ENCODE measurements around the gene PLEK2. TPM values are rescaled to one million over a fixed set of nuclear protein-coding genes. Genes with fewer than 3 reads are reported as not detected.

The PLEK2 gene
- total RNA-seq, 1 experiment from 2014 or later: 1.3 TPM

DNA sequence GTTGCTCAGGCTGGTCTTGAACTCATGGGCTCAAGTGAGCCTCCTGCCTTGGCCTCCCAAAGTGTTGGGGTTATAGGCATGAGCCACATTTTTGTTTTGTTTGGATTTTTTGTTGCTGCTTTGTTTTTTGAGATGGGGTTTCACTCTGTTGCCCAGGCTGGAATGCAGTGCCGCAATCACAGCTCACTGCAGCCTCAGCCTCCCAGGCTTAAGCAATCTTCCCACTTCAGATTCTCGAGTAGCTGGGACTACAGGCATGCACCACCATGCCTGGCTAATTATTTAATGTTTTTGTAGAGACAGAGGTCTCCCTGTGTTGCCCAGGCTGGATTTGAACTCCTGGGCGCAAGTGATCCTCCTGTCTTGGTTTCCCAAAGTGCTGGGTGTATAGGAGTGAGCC, 5.7 kb upstream of the PLEK2 start:
- ChIA-PET POLR2A (interaction anchor here (0.5 kb wide), 1 partner anchor 202 kb away, joined by 3 read pairs; no protein-coding TSS in a partner anchor), CTCF (interaction anchor here (3.5 to 3.8 kb wide), 2 partner anchors 10 to 11 kb away, joined by 17 to 24 read pairs; no protein-coding TSS in a partner anchor)
- Mint-ChIP-seq H3K9me3 (no peaks in the 10 kb centered on the region), H3K4me1 (no peaks in the 10 kb centered on the region), H3K4me3 (no peak overlapping the region), H3K27me3 (ENCODE audit: low read depth) (peaks cover 16% of the 10 kb centered on the region), H3K36me3 (no peaks in the 10 kb centered on the region), H3K27ac (no peak overlapping the region)
- no peak for DNase-seq (ENCODE audit: low spot score)
- no peak for ATAC-seq
- TF ChIP-seq, protein P1, sequence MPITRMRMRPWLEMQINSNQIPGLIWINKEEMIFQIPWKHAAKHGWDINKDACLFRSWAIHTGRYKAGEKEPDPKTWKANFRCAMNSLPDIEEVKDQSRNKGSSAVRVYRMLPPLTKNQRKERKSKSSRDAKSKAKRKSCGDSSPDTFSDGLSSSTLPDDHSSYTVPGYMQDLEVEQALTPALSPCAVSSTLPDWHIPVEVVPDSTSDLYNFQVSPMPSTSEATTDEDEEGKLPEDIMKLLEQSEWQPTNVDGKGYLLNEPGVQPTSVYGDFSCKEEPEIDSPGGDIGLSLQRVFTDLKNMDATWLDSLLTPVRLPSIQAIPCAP (CRISPR knock-in tag; IDR thresholded peaks at IDR 0.05): no peak
- no peak for TF ChIP-seq MXD4 (CRISPR knock-in tag; IDR thresholded peaks at IDR 0.05; ENCODE audit: borderline replicate concordance)
- TF ChIP-seq, protein P2, sequence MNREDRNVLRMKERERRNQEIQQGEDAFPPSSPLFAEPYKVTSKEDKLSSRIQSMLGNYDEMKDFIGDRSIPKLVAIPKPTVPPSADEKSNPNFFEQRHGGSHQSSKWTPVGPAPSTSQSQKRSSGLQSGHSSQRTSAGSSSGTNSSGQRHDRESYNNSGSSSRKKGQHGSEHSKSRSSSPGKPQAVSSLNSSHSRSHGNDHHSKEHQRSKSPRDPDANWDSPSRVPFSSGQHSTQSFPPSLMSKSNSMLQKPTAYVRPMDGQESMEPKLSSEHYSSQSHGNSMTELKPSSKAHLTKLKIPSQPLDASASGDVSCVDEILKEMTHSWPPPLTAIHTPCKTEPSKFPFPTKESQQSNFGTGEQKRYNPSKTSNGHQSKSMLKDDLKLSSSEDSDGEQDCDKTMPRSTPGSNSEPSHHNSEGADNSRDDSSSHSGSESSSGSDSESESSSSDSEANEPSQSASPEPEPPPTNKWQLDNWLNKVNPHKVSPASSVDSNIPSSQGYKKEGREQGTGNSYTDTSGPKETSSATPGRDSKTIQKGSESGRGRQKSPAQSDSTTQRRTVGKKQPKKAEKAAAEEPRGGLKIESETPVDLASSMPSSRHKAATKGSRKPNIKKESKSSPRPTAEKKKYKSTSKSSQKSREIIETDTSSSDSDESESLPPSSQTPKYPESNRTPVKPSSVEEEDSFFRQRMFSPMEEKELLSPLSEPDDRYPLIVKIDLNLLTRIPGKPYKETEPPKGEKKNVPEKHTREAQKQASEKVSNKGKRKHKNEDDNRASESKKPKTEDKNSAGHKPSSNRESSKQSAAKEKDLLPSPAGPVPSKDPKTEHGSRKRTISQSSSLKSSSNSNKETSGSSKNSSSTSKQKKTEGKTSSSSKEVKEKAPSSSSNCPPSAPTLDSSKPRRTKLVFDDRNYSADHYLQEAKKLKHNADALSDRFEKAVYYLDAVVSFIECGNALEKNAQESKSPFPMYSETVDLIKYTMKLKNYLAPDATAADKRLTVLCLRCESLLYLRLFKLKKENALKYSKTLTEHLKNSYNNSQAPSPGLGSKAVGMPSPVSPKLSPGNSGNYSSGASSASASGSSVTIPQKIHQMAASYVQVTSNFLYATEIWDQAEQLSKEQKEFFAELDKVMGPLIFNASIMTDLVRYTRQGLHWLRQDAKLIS (CRISPR knock-in tag; IDR thresholded peaks at IDR 0.05; ENCODE audit: borderline replicate concordance): no peak
- TF ChIP-seq GABPB1 (CRISPR knock-in tag; IDR thresholded peaks at IDR 0.05): no peak
- TF ChIP-seq ZBTB21 (CRISPR knock-in tag; IDR thresholded peaks at IDR 0.05; ENCODE audit: borderline replicate concordance): no peak
- TF ChIP-seq, protein P3, sequence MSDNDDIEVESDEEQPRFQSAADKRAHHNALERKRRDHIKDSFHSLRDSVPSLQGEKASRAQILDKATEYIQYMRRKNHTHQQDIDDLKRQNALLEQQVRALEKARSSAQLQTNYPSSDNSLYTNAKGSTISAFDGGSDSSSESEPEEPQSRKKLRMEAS (CRISPR knock-in tag; IDR thresholded peaks at IDR 0.05): no peak
- no peak for TF ChIP-seq SMAD4 (CRISPR knock-in tag; IDR thresholded peaks at IDR 0.05)
- TF ChIP-seq, protein P4, sequence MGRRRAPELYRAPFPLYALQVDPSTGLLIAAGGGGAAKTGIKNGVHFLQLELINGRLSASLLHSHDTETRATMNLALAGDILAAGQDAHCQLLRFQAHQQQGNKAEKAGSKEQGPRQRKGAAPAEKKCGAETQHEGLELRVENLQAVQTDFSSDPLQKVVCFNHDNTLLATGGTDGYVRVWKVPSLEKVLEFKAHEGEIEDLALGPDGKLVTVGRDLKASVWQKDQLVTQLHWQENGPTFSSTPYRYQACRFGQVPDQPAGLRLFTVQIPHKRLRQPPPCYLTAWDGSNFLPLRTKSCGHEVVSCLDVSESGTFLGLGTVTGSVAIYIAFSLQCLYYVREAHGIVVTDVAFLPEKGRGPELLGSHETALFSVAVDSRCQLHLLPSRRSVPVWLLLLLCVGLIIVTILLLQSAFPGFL (CRISPR knock-in tag; IDR thresholded peaks at IDR 0.05; ENCODE audit: borderline replicate concordance): no peak
- no peak for TF ChIP-seq RELA (CRISPR knock-in tag; IDR thresholded peaks at IDR 0.05; ENCODE audit: borderline replicate concordance)
- TF ChIP-seq TP53 (CRISPR knock-in tag; IDR thresholded peaks at IDR 0.05): no peak
- no peak for TF ChIP-seq FOXK1 (CRISPR knock-in tag; IDR thresholded peaks at IDR 0.05)
- TF ChIP-seq HMGA2 (CRISPR knock-in tag; IDR thresholded peaks at IDR 0.05): no peak
- TF ChIP-seq, protein P5, sequence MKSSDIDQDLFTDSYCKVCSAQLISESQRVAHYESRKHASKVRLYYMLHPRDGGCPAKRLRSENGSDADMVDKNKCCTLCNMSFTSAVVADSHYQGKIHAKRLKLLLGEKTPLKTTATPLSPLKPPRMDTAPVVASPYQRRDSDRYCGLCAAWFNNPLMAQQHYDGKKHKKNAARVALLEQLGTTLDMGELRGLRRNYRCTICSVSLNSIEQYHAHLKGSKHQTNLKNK (CRISPR knock-in tag; IDR thresholded peaks at IDR 0.05): no peak
- TF ChIP-seq, protein P6, sequence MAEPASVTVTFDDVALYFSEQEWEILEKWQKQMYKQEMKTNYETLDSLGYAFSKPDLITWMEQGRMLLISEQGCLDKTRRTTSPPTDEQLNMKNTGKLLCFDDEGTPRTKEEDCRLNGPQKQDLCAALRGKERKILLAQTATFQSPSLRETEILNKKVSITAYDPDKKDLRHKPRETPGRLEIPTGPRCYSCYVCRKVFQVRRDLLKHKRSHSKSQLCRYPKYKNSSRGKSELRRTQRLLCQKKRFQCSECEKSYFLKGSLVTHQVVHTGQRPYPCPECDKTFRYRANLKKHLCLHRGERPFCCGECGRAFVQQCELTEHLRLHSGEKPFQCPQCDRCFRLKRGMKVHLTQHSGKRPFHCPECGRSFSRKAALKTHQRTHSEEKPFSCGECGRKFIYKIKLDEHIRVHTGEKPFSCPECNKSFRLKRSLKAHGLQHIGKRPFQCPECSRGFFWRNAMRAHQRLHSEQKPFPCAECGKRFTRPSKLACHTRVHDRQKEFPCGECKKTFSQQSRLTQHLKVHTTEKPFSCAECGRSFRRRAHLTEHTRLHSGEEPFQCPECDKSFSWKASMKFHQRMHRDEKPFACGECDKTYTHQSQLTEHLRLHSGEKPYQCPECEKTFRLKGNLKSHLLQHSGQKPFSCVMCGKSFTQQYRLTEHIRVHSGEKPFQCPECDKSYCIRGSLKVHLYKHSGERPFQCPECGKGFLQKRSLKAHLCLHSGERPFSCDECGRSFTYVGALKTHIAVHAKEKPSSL (CRISPR knock-in tag; conservative IDR thresholded peaks at IDR 0.05): no peak
- no peak for TF ChIP-seq FOXJ3 (CRISPR knock-in tag; IDR thresholded peaks at IDR 0.05; ENCODE audit: borderline replicate concordance)
- TF ChIP-seq, protein P7, sequence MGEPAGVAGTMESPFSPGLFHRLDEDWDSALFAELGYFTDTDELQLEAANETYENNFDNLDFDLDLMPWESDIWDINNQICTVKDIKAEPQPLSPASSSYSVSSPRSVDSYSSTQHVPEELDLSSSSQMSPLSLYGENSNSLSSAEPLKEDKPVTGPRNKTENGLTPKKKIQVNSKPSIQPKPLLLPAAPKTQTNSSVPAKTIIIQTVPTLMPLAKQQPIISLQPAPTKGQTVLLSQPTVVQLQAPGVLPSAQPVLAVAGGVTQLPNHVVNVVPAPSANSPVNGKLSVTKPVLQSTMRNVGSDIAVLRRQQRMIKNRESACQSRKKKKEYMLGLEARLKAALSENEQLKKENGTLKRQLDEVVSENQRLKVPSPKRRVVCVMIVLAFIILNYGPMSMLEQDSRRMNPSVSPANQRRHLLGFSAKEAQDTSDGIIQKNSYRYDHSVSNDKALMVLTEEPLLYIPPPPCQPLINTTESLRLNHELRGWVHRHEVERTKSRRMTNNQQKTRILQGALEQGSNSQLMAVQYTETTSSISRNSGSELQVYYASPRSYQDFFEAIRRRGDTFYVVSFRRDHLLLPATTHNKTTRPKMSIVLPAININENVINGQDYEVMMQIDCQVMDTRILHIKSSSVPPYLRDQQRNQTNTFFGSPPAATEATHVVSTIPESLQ (CRISPR knock-in tag; IDR thresholded peaks at IDR 0.05): no peak
- no peak for TF ChIP-seq ETV6 (CRISPR knock-in tag; IDR thresholded peaks at IDR 0.05)
